CD4-positive, alpha-beta T cell treated with Interleukin-15 for 1 hour (primary cell): Measurements from ENCODE around the gene TFEB.

Experiments
- DNase-seq: peaks from one replicate; pipeline ENCODE4 v3.0.0-alpha.2; 2020

TFEB gene

DNA sequence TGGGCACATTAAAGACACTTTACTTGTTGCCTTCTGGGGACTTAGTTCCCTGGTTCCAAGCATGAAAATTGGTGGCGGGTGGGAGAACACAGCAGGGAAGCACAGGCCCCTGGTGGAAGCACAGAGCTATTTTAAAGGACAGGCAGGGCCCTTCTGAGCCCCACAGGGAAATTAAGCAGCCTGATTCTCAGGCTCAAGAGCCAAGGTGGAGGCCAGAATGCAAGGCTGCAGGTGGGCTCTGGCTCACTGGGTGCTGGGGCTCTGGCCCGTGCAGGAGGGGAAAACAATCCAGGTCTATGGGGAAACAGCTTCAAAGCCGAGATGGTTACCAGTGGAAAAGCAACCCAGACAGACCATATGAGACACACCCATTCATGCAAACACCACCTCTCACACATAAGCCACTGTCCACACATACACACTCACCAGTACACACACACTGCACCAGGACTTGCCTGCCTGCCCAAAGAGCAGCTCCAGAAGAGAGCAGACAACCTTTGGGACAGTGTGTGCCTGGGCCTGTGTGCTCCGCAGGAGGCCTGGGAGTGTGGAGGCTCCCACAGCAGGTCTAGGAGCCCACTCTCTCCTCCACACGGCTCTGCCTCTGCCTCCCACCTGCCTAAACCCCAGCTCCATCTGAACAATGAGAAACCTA lies 30.6 kb downstream of the TFEB start:
- no peak for DNase-seq

DNA sequence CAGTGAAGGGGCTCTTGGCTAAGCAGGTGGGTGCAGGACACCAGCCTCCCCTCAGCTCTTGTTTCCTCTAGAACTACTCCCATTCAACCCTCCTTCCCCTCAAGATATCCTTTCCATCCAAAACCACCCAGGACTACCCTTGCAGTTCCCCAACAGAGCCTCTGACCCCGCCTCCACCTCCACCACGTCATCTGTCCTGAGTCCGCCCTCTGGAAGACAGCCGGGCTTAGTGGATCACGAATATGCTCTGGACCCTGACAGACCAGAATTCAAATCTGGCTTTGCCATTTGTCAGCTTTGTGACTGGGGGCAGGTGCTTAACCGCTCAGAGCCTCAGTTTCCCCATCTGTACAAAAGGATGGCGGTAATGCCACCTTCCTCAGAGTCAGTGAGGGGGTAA lies 31.4 kb downstream of the TFEB start:
- DNase-seq: no peak

DNA sequence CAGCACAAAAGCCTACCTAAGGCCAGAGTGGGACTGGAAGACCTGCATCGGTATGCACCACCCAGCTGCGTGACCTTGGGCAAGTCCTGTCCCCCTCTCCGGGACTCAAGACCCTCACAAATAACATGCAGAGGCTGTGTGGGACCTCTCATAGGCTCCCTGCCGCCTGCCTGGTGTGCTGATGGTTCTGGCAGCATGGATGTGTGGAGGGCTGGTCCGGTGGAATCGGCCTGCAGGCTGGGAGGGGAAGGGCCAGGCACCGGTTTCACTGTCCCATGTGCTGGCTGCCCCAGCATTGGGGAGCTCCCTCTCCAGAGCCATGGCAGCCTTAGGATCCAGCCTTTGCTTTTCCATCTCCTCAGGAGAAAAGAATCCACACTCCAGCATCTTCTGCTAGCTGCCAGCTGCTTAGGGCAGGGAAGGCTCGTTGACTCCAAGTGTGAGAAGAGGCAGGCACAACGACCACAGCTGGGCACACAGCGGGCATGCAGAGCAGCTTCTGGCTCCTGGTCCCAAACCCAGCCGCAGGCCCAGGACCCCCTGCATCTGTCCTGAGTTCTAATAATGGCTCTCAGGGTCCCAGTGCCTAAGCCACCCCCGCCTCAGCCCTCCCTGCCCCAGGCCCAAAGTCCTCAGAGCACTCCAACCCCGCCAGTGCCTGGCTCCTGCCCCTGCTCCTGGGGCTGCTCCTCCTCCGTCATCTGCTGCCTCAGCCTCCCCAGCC lies 32.5 kb downstream of the TFEB start:
- no peak for DNase-seq

DNA sequence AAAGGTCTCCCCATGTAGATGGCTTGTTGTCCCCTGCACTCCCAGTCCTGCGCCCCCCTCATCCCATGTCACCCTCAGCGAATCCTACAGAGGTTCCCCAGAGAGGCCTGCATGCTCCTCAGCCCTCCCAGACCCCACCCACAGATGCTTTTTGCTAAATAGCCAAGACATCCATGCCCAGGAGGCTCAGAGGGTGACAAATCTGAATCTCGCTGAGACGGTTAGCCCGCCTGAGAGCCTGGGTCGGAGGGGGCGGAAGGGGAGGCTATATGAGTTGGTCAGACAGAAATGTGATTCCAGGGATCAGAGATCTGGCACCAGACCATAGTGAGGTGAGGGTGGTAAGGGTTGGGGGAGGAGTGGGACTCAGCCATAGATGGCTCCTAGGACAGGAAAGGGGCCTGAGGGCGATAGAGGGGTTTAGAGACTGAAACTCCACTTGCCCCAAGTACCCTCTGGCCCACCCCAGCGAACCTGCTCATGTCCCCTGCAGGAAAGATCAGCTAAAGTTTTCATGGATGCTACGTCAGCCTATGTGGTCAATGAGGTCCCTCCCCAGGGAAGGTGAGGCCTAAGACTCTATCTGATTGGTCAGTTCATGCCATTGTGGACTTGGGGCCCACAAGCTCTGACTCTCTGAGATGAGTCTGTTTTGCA lies 33.2 kb downstream of the TFEB start:
- DNase-seq: no peak

DNA sequence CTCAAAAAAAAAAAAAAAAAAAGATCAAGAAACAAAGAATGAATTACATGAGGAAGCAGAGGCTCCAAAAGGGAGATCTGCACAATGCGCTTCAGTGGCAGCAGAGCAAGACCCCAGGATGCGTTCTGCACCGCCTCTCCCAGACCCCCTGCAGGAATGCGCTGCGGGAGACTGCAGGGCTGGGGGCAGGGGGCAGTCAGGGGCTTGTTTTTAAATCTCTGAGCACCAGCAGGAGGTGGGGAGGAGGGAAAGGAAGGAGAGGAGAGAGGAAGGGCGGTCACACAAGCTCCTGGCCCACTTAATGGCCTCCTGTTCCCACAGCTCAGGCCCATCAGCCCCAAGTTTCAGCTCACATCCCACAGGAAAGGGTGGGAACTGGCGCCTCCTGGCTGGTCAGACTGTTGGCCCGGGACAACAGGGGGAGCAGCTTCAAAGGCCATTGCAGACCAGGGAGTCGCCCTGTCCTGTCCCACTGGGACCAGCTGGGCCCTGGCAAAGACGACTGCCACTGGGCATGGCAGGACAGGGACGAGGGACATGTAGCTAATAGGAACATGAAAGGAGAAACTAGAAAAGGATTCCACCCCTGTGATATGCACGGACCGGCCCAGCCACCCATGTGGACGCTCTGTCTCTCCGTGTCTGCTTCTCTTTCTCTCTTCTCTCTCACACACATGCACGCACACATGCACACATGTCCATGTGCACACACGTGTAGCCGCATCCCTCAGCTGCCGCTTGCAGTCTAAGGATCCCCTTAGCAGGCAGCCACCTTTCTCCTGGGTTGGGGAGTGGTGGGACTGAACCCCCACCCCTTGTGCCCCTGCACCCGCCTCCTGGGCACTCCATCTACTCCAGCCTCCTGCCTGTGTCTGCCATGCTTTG lies 34.7 kb downstream of the TFEB start:
- no peak for DNase-seq

DNA sequence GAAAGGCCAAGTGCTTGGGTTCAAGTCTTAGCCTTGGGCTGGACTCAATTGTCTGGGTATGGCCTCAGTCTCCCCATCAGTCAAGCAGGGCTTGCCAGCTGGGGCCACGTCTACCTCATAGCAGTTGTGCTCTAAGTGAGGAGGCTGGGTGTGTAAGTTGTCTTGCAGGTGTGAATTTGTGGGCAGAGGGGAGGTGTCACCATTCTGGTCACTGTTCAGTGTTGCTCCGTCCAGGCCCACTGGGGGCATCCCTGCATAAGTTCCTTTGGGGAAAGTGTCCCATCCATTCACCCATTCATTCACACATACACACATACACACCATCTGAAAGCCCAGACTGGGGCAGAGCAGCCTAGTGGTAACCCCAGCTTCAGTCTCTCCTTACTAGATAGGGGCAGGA lies 36.3 kb downstream of the TFEB start:
- no peak for DNase-seq

DNA sequence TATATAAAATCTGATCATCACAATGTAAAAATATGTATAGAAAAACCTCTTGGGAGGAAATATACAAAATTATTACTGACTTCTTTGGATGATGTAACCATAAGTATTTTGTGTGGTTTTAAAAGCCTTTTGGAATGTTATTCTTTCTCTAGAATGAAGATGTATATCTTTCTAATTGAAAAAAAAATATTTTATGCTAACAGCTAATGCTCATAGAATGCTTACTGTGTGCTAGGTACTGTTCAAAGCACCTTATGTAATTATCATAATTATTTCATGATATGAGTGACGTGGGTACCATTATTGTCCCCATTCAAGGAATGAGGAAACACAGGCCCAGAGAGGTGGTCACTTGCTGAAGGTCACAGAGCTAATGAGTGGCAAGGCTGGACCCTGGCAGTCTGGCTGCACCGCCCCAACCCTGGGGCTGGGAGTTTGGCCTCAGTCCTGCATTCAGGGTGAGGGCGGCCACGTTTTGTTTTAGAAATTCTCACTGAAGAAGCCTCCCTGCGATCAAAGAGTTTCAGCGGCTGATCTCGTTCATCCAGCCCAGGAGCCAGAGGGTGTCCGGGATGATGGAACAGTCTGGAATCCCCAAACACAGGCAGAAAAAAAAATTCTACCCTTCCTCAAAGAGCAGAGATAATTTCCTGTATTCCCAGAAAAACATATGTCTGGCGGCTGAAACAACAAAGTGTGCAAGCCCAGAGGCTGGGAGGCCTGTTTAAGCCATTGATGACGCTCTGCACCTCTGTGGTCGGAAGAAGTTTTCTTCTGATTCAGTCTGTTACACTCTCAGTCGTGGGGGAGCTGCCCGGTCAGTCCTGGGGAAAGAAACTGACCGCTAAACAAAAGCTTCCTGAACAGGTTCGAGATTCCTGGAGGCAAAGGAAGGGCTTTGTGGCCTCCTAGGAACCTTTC lies 37.3 kb downstream of the TFEB start:
- DNase-seq: no peak

DNA sequence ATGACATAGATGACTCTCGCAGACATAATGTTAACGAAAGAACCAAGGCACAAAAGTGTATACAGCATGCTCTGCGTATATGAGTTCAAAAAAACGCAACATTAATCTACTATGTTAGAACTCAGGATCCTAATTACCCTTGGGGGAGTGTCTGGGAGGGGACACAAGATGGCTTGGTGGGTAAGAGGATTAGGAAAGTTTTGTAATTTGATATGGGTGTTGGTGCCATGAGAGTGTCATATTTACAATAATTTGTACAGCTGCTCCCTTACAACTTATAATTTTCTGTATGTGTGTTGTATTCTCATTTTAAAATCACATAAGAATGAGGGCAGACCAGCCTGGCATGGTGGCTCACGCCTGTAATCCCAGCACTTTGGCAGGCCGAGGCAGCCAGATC lies 38.6 kb downstream of the TFEB start:
- no peak for DNase-seq

DNA sequence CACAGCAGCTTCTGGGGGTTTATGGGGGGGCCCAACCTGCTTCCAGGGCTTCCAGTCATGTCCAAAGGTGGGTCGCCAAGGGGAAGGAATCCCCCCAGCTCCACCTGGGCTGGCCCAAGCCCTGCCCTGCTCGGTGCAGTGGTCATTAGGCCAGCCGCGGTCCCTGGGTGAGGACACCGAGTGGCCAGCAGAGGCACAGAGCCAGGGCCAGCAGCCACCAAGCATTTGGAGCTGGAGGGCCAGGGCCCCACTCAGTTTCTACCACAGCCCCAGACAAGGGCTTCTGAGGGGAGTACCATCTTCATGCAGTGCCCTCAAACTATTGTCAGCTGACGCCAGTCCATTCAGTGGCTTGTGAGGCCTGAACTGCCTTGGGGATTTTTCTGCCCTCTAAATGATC lies 39.6 kb downstream of the TFEB start:
- no peak for DNase-seq

DNA sequence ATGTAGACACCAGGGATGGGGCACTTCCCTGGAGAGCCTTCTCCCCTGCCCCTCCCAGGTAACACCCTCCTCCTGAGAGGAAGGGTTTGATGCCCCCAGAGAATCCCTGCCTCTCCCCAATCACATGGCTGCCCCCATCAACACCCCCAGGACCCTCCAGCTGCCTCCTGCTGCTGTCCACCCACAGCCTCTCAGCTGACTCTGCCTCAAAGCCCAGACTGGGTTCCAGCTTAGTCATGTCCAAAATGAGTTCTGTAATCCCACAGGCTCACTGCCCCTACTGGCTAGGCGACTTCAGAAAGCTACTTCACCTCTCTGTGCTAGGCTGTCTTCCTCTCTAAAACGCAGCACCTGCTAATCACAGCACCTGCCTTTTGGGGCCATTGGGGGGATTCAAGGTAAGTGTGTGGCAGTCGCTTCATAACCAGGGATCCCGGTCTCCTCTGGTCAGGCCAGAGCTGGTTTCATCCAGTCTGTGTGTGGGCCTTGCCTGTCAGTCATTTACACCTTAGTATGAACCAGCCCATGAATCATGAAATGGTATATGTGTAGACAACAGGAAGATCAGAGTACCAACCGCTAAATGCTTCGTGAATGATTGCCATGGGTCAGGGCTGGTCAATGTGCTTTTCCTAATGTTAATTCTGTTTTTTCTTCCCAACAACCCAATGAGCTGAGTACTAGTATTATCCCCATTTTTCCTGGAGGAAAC lies 40.4 kb downstream of the TFEB start:
- no peak for DNase-seq

DNA sequence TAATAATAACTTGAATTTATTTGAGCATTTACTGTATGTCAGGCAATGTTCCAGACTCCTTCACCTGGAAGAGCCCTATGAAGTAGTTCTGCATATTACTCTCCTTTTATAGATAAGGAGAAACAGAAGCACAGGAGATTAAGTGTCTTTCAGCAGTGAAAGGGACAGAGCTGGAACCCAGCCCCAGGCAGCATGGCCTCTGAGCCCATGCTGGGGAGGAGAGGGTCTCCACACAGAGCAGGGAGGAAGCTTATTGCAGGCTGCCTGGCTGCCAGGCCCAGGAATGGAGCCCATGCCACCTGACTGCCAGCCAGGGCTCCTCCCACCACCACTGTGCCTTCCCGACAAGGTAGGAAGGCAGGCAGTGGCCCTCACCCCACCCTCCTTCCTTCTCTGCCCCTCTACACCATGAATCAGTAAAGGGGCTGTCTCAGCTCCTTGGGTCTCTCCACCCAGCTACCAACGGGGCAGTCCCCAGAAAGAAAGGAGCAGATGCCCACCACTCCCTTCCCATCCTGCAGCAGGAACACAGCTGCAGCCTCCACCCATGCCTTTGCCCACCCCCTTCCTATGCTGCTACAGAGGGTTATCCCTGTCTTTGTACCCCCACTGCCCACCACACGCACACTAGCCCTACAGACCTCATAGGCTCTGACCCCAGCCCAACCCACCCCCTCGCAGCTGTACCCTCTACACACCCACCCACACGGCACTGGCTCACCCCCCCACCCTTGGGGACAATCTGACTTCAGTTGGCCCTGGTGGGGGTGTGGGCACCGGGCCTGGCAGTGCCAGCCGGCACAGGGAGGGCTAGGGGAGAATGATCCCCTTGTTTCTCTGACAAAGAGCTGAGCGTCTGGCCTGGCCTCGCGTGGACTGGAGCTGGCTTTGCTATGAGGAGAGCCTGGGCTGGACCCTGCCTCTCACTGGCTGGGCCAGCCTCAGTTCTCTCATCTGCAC lies 41.8 kb downstream of the TFEB start:
- DNase-seq: no peak

DNA sequence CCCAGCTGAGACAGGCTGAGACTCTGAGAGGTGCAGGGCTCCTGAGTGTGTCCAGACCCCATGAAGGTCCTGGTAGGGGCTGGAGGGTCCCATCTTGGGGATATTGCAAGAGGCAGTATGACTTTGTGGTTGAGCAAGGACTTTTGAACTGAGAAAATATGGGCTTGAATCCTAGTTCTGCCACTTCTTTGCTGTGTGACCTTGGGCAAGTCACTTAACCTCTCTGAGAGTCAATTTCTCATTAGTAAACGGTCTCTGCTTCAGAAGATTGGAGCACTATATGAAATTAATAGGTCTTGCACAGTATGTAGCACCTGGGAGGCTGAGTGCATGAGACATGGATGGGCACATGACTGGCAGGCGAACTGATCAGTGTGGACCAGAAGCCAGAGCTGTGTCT lies 42.7 kb downstream of the TFEB start:
- no peak for DNase-seq

DNA sequence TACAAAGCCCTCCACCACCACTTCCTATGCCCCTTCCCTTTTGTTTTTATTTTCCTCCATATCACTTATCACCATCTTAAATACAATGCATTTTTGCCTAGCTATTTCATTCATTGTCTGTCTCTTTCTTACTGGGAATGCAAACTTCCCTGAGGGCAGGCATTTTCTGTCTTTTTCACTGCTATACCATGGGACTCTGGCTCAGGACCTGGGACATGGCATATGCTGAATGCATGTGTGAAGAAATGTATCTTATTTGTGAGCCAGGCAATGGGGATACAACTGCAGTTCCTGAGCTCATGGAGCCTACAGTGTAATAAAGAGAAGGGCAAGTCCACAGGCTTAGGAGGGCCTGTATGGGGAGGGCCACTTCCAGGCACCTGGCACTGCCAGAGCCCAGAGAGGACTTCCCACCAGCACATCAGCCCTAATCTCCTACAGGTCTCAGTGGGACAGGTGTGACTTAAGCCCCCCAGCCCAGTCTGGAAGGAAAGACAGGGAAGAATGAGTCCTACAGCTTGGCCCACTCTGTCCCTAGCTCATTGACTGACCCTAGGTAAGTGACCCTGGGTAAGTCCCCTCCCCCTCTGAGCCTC lies 43.2 kb downstream of the TFEB start:
- DNase-seq: no peak

DNA sequence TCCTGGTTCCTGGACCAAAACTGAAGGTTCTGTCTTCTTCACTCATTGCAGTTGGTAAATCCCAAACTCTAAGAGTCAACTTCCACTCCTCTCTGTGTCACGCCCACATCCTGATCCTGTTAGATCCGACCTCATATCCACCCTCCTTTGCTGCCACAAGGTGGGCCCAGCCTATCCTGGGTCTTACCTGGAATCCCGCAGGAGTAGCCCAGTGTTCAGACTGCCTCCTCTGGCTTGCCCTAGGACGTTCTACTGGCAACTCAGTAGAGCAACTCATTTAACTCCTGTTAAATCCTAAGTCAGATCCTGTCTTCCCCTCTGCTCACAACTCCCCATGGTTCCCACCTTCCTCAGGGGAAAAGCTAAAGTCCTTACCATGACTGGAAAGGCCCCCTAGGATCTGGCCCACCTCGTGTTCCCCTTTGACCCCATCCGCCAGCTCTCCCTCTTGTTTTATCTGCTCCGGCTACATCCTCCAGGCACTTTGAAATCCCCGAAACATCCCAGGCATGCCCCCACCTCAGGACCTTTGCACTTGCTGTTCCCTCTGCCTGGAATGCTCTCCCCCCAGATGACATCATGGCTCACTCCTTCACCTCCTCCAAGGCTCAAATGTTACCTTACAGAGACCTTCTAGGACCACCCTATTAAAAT lies 43.9 kb downstream of the TFEB start:
- no peak for DNase-seq

DNA sequence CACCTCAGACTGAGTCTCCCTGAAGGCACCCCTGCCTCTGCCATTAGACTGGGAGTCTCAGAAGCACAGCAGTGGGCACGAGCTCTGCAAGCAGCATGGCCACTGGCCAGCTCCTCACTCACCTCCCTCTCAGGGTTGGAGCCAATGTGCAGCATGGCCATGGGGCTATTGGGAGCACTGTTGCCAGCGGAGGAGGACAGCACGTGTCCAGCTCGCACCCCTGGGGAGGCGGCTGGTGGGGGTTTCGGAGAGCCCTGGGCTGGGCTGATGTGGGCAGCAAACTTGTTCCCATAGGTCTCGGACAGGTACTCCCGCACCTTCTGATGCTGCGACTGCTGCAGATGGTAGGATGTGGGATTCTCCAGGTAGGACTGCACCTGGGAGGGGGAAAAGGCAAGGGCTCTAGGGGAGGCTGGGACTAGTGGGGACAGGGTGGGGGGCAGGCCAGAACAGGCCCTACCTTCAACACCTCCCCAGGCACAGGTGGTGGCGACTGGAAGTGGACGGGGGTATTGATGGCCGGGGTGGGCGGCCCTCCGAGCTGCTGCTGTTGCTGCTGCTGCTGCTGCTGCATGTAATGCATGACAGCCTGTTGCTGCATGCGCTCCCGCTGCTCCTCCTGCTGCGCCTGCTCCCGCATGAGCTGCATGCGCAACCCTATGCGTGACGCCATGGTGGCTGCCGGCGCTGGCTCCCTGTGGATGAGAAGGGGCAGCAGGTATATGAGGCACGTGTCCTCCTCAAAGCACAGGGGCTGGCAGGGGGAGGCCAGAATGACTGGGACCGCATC lies 44.7 kb downstream of the TFEB start:
- no peak for DNase-seq

DNA sequence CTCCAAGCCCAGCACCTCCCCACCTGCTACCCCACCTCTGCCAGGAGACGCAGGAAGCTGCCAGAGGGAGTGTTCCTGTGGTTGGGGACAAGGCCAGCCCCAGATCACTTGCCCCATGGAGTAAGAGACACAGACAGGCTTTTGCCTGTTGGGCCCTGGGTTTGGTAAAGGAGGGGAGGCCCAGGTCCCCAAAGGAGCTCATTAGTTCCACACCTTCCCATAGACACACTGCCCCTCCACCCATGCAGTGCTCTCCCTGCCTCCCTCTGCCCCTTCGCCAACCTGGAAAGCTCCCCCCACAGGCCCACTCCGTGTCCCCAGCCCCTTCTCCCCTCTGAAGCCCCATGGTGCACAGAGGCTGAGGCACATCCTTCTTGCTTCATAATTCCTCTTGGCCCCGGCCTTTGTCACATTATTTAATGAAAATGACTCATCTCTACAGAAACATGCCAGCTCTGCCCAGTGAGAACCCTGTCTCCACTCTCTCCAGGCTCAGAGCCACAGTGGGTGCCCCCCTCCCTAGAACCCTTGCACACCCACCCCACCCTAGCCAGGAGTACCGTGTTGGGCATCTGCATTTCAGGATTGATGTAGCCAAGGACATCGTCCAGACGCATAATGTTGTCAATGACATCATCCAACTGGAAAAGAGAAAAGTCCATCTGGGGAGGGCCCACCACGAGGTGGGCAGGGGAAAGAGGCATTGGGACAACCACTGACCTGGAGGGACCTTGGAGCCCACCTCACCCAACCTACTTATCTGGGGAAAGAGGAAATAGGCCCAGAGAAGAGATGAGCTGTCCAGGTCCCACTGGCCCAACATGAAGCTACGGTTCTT lies 46.0 kb downstream of the TFEB start:
- DNase-seq: no peak

DNA sequence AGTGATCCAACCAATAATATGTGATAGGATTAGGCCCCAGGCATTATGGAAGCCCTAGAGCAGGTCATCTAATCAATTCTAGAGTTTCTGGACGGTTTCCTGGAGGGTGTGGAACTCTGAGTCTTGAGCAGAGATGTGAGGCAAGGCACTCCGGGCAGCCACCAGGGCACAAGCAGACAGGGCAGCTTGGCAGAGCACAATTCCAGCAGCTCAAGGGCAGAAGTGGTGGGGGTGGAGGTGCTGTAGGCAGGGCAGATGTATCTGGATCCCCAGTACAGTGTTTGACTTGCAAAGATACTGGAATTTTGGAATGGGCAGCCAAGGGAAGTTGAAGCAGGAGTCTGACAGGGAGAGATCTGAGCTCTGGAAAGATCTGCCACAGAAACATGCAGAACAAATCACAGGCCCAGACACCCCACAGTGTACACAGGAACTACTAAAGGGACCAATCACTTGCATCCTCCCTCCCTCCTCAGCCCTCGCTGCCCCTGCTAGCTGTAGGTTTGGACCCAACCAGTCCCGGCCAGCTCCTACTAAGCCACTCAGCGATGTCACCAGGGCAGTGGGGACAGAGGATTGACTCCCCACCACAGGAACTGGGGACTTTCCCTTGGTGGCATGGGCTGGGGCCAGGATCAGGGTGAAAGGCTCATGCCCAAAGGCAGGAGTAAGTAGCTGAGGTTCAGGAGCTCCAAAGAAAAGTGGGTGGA lies 47.0 kb downstream of the TFEB start:
- DNase-seq: no peak
